Breast epithelium (tissue), 3 donors: ENCODE measurements around the gene CPA1.

Source experiments
- POLR2AphosphoS5 ChIP-seq, 3 donors: sonication (generic); formaldehyde crosslinking; IDR thresholded peaks; one replicate each; pipeline ENCODE4 v1.6.1; 2017; ENCODE audit warnings: antibody characterized with exemption in 3 of 3
- TF ChIP-seq, protein P1 (sequence below), 3 donors: fragments of 450-650 bp; IDR thresholded peaks; one replicate each; pipeline ENCODE4 v1.5.1; 2016 to 2017; ENCODE audit warnings: antibody characterized with exemption in 3 of 3, mild to moderate bottlenecking in 3 of 3, moderate library complexity in 3 of 3

DNA sequence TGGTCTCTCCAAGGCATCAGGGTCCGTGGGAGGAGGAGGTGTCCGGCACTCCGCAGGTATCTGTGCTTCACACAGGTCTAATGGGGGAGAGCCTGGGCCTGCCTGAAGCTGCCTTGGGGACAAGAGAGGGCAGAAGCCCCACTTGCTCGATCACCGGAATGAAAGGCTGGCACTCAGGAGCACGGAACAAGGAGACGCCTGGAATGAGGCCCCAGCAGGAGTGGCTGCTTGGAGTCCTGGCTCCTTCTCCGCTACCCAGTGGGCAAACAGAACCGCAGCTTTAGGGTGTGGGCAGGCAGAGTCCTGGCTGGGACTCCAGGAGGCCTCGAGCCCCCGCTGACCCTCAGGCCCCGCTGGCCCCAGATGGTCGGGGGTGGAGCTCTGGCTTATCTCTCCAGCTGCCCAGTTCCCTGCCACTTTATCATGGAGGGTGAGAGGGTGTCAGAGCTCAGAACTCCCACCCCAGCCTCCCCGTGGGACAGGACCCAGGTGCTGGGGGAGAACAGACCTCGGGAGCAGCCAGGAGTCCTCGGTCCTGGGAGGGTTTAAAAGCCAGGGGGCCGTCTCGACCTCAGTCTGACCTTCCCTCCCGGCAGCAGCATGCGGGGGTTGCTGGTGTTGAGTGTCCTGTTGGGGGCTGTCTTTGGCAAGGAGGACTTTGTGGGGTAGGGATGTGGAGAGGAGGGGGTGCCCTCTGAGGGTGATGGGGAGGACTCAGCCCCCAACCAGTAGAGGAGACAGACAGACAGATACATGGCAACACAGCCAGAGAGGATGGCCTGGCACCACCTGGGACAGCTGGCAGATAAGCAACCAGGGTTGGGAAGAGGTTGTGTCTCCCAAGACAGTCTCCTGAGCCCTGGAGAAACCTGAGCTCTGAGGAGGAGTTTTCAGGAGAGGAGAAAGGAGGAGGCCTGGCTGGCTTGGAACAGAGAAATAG is at the start of gene CPA1:
- TF ChIP-seq, protein P1, sequence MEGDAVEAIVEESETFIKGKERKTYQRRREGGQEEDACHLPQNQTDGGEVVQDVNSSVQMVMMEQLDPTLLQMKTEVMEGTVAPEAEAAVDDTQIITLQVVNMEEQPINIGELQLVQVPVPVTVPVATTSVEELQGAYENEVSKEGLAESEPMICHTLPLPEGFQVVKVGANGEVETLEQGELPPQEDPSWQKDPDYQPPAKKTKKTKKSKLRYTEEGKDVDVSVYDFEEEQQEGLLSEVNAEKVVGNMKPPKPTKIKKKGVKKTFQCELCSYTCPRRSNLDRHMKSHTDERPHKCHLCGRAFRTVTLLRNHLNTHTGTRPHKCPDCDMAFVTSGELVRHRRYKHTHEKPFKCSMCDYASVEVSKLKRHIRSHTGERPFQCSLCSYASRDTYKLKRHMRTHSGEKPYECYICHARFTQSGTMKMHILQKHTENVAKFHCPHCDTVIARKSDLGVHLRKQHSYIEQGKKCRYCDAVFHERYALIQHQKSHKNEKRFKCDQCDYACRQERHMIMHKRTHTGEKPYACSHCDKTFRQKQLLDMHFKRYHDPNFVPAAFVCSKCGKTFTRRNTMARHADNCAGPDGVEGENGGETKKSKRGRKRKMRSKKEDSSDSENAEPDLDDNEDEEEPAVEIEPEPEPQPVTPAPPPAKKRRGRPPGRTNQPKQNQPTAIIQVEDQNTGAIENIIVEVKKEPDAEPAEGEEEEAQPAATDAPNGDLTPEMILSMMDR (IDR thresholded peaks at IDR 0.05), result no peak
- TF ChIP-seq POLR2AphosphoS5 (IDR thresholded peaks at IDR 0.05), result no peak
